ENCODE data around the gene FOXC1. TPM values are rescaled to one million over a fixed set of nuclear protein-coding genes. Genes with fewer than 3 reads are reported as not detected.

FOXC1 gene
- polyA plus RNA-seq, 2 of the 4 experiments (the other 2 are of a cell fraction), result 3.4 to 4.7 TPM

DNA sequence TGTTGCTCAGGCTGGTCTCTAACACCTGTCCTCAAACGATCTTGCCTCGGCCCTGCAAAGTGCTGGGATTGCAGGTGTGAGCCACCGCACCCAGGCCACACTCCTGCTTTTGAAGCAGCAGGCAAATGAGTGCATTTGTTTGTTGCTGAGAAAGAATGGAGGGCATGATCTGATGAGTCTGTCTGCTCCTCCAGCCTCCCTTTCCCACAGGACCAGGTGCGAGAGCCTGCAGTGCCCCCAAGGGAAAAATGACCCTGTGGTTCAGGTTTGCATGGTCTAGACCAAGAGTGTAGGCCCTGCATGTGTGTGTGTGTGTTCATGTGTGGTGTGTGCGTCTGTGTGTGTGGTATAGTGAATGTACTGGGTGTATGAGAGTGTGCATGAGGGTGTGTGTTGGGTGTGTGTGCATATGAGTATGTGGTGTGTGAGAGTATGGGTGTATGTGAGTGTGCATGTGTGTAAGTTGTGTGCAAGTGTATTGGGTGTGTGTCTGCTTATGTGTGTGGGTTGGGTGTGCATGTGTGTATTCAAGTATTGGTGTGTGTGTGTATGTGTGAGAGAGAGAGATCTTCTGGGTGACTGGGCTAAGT lies 22.8 kb upstream of the FOXC1 start:
- 44% methylated on average over 4 of the region's 5 CpGs for WGBS (ENCODE audit: missing lambda C conversion rate)
- no peaks in the 10 kb centered on the region for H3K4me1 ChIP-seq
- ChIA-PET CTCF (interaction anchor here (0.7 kb wide), 1 partner anchor 106 kb away, joined by 5 read pairs; no protein-coding TSS in a partner anchor), POLR2A (no interaction called here)
- H3K27ac ChIP-seq, result no peak overlapping the region
- TF ChIP-seq, protein P1, sequence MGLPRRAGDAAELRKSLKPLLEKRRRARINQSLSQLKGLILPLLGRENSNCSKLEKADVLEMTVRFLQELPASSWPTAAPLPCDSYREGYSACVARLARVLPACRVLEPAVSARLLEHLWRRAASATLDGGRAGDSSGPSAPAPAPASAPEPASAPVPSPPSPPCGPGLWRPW (IDR thresholded peaks at IDR 0.05), result no peak
- TF ChIP-seq ZFP36 (IDR thresholded peaks at IDR 0.05; ENCODE audit: borderline replicate concordance, partially characterized antibody) (no peak), EP300 (IDR thresholded peaks at IDR 0.05) (no peak), RARB (CRISPR knock-in tag; IDR thresholded peaks at IDR 0.05) (no peak), SMC3 (IDR thresholded peaks at IDR 0.05) (no peak)
- TF ChIP-seq, protein P2, sequence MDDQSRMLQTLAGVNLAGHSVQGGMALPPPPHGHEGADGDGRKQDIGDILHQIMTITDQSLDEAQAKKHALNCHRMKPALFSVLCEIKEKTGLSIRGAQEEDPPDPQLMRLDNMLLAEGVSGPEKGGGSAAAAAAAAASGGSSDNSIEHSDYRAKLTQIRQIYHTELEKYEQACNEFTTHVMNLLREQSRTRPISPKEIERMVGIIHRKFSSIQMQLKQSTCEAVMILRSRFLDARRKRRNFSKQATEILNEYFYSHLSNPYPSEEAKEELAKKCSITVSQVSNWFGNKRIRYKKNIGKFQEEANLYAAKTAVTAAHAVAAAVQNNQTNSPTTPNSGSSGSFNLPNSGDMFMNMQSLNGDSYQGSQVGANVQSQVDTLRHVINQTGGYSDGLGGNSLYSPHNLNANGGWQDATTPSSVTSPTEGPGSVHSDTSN (IDR thresholded peaks at IDR 0.05), result no peak
- no peak overlapping the region for H3K4me3 ChIP-seq
- FAIRE-seq (no peak), DNase-seq (ENCODE audit: low read depth in 1 of 2, low spot score in 1 of 2) (no peak), ATAC-seq (no peak)
- no peaks in the 10 kb centered on the region for H3K9me3 ChIP-seq
- H3K4me2 ChIP-seq, result no peak overlapping the region

DNA sequence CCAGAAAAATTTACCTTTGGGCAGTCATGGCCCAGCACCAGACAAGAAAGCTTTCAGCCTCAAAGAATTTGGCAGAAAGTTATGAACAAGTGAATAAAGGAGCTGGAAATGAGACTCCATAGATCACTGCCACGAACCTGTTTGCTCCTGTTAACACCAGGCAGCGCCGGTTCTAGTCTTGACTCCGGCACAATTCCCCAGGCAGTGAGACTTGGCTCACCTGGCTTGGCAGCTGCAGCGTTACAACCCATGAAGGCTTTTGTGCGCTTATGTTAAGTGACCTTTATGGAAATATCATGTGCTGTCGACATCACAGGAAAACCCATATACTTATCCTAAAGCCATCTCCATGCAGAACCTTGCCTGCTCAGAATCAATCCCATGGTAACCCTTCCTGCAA lies 22.2 kb upstream of the FOXC1 start:
- ChIA-PET POLR2A (no interaction called here), CTCF (no interaction called here)
- ATAC-seq (no peak), DNase-seq (ENCODE audit: low read depth in 1 of 2, low spot score in 1 of 2) (no peak), FAIRE-seq (no peak)
- H3K4me1 ChIP-seq, result no peaks in the 10 kb centered on the region
- no peaks in the 10 kb centered on the region for H3K9me3 ChIP-seq
- TF ChIP-seq CEBPB (IDR thresholded peaks at IDR 0.05), result no peak
- no peak for TF ChIP-seq FOSL2 (IDR thresholded peaks at IDR 0.05)
- no peak for TF ChIP-seq FOSL2 (CRISPR knock-in tag; IDR thresholded peaks at IDR 0.05)
- TF ChIP-seq HDAC2 (IDR thresholded peaks at IDR 0.05), result no peak
- TF ChIP-seq, protein P2 (IDR thresholded peaks at IDR 0.05), result no peak
- no peak for TF ChIP-seq CHD4 (IDR thresholded peaks at IDR 0.05; ENCODE audit: borderline replicate concordance)
- TF ChIP-seq EHMT2 (IDR thresholded peaks at IDR 0.05; ENCODE audit: low read depth), result no peak
- TF ChIP-seq HOXB13 (CRISPR knock-in tag; IDR thresholded peaks at IDR 0.05; ENCODE audit: low read depth), result no peak
- no peak for TF ChIP-seq KDM1A (IDR thresholded peaks at IDR 0.05; ENCODE audit: low read depth)
- no peak overlapping the region for H3K4me2 ChIP-seq
- H3K4me3 ChIP-seq, result no peak overlapping the region
- 71% methylated on average over 5 of the region's 7 CpGs for WGBS (ENCODE audit: missing lambda C conversion rate)
- H3K27ac ChIP-seq, result no peak overlapping the region

DNA sequence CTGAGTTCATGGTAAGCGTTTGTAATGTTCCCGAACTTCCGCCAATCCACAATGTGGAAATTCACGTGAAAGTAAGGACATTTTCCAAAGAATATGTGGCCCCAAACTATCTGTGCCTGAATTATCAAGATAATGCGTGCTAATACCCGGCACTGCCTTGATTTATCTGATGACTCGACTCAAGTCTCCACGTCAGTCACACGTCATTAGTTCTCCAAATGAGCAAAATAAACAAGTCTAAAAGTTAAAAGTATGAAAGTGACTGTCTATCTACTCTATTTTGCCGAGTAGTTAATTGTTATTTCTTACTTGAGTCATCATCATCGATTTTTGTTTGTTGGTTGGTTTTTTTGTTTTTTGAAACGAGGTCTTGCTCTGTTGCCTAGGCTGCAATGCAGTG lies 21.7 kb upstream of the FOXC1 start:
- DNase-seq (ENCODE audit: low read depth in 1 of 2, low spot score in 1 of 2) (no peak), ATAC-seq (no peak), FAIRE-seq (no peak)
- Histone ChIP-seq H3K4me3 (no peak overlapping the region), H3K9me3 (no peaks in the 10 kb centered on the region), H3K4me2 (no peak overlapping the region), H3K4me1 (no peaks in the 10 kb centered on the region), H3K27ac (no peak overlapping the region)
- WGBS (ENCODE audit: missing lambda C conversion rate), result 70% methylated on average over 12 of the region's 12 CpGs
- TF ChIP-seq JUNB (IDR thresholded peaks at IDR 0.05) (no peak), JUN (IDR thresholded peaks at IDR 0.05) (no peak), TP53 (CRISPR knock-in tag; IDR thresholded peaks at IDR 0.05) (no peak), NR3C1 (IDR thresholded peaks at IDR 0.05) (no peak), HEYL (CRISPR knock-in tag; IDR thresholded peaks at IDR 0.05) (no peak), KDM5A (IDR thresholded peaks at IDR 0.05) (no peak), EHMT2 (IDR thresholded peaks at IDR 0.05; ENCODE audit: low read depth) (no peak), ESRRA (IDR thresholded peaks at IDR 0.05; ENCODE audit: borderline replicate concordance, low read length) (no peak), CBX2 (IDR thresholded peaks at IDR 0.05; ENCODE audit: borderline replicate concordance, low read depth) (no peak), ZFP36 (IDR thresholded peaks at IDR 0.05; ENCODE audit: borderline replicate concordance, partially characterized antibody) (no peak)
- TF ChIP-seq, protein P3, sequence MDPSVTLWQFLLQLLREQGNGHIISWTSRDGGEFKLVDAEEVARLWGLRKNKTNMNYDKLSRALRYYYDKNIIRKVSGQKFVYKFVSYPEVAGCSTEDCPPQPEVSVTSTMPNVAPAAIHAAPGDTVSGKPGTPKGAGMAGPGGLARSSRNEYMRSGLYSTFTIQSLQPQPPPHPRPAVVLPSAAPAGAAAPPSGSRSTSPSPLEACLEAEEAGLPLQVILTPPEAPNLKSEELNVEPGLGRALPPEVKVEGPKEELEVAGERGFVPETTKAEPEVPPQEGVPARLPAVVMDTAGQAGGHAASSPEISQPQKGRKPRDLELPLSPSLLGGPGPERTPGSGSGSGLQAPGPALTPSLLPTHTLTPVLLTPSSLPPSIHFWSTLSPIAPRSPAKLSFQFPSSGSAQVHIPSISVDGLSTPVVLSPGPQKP (IDR thresholded peaks at IDR 0.05; ENCODE audit: low read depth, low read length), result no peak
- TF ChIP-seq, protein P4, sequence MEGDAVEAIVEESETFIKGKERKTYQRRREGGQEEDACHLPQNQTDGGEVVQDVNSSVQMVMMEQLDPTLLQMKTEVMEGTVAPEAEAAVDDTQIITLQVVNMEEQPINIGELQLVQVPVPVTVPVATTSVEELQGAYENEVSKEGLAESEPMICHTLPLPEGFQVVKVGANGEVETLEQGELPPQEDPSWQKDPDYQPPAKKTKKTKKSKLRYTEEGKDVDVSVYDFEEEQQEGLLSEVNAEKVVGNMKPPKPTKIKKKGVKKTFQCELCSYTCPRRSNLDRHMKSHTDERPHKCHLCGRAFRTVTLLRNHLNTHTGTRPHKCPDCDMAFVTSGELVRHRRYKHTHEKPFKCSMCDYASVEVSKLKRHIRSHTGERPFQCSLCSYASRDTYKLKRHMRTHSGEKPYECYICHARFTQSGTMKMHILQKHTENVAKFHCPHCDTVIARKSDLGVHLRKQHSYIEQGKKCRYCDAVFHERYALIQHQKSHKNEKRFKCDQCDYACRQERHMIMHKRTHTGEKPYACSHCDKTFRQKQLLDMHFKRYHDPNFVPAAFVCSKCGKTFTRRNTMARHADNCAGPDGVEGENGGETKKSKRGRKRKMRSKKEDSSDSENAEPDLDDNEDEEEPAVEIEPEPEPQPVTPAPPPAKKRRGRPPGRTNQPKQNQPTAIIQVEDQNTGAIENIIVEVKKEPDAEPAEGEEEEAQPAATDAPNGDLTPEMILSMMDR (IDR thresholded peaks at IDR 0.05), result no peak
- TF ChIP-seq, protein P5, sequence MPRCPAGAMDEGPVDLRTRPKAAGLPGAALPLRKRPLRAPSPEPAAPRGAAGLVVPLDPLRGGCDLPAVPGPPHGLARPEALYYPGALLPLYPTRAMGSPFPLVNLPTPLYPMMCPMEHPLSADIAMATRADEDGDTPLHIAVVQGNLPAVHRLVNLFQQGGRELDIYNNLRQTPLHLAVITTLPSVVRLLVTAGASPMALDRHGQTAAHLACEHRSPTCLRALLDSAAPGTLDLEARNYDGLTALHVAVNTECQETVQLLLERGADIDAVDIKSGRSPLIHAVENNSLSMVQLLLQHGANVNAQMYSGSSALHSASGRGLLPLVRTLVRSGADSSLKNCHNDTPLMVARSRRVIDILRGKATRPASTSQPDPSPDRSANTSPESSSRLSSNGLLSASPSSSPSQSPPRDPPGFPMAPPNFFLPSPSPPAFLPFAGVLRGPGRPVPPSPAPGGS (IDR thresholded peaks at IDR 0.05), result no peak
- CTCF ChIA-PET, result no interaction called here
- POLR2A ChIA-PET, result no interaction called here
